C4-2B (cell line): ENCODE data around the gene SLCO2A1.

Experiments
- CTCF ChIP-seq: fragments of 450-650 bp; conservative IDR thresholded peaks from 2 replicates; pipeline ENCODE4 v1.5.1; 2017; ENCODE audit warnings: mild to moderate bottlenecking
- ZFX ChIP-seq: fragments of 450-650 bp; IDR thresholded peaks from 2 replicates; pipeline ENCODE4 v1.6.1; 2017

DNA sequence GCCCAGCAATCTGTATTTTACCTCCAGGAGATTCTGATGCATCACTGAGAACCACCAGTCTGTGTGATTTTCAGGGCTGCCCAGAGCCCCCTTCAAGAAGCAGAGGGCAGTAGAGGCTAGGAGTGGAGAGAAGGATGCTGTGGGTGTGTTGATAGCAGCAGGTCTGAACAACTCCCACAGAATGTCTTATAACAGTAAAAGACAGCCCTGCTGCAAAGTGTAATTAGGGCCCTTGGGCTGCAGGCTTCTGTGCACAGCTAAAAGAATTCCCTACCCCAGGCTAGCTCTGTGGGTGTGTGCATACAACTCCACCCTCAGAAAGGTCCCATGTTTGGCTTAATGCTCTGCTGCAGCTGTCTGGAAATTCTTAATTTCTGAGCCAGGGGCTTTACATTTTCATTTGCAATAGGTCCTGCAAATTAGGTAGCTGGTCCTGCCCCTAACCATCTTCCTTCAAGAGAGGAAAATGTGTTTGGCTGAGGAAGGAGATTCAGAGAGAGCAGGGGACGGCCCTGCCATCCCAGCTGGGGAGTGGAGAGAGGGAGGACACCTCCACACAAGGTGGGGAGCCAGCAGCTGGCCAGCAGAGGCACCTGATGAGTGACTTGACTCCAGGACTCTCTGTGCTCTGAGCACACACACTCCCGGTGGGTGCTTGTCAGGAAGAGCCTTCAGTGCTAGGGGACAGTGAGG is 90.8 kb downstream of the SLCO2A1 start:
- TF ChIP-seq CTCF (no peak), ZFX (no peak)
